HG03565 (cell line): ENCODE measurements around the gene RALGAPA1.
"Not testable (repeated sequence)": the region's sequence is repeated elsewhere in the genome, so short reads cannot be mapped to it uniquely, and the experiment has no call there.

Experiments used
- ATAC-seq: cut with Tn5 transposase; IDR thresholded peaks from one replicate; pipeline ENCODE4 v1.9.1; 2021; ENCODE audit warnings: mild to moderate bottlenecking, moderate library complexity; ENCODE audit not compliant: unreplicated experiment

Gene RALGAPA1

DNA sequence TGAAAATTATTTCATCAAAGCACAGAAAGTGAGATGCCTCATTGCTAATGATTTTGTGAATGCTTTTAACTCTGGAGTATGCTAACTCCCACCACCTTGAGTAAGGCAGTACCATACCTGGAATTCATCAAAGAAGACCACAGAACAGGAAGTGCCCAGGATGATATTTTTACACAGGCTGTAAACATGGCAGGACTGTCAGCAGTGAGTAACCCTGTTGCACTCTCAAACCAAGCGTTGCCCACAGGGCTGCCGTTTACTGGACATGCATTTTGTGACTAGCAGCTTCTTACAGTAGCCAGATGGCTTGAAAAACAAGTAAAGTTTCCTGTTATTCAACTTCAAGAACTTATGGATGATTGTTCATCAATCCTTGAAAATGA is 42.4 kb downstream of the RALGAPA1 start:
- no peak for ATAC-seq

GRCh38 chr14:35766036-35766699 is 42.9 kb downstream of the RALGAPA1 start:
- ATAC-seq, result no peak

GRCh38 chr14:35761922-35762321 is 47.2 kb downstream of the RALGAPA1 start:
- no peak for ATAC-seq

- ATAC-seq, result no peak
Observed at GRCh38 chr14:35760143-35760542, 49.0 kb downstream of the RALGAPA1 start.

DNA sequence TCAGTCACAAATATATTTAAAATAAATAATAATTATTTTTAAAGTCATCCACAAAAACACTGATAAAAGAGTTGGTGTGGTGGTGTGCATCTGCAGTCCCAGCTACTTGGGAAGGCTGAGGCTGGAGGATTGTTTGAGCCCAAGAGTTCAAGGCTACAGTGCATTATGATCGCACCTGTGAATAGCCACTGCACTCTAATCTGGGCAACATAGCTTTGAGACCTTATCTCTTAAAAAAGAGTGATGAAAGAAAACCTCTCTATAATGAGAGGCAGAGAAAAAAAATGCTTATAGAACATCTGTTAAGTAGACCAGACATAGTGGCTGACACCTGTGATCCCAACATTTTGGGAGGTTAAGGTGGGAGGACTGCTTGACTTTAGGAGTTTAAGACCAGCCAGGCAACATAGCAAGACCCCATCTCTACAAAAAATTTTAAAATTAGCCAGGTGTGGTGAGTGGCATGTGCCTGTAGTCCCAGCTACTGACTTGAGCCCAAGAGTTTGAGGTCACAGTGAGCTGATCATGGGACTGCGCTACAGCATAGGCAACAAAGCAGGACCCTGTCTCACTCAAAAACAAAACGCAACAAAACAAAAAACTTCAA is 50.5 kb downstream of the RALGAPA1 start:
- ATAC-seq, result no peak

- no peak for ATAC-seq
Observed at GRCh38 chr14:35754671-35755070, 54.4 kb downstream of the RALGAPA1 start.

- ATAC-seq, result no peak
Observed at GRCh38 chr14:35752380-35752779, 56.7 kb downstream of the RALGAPA1 start.

DNA sequence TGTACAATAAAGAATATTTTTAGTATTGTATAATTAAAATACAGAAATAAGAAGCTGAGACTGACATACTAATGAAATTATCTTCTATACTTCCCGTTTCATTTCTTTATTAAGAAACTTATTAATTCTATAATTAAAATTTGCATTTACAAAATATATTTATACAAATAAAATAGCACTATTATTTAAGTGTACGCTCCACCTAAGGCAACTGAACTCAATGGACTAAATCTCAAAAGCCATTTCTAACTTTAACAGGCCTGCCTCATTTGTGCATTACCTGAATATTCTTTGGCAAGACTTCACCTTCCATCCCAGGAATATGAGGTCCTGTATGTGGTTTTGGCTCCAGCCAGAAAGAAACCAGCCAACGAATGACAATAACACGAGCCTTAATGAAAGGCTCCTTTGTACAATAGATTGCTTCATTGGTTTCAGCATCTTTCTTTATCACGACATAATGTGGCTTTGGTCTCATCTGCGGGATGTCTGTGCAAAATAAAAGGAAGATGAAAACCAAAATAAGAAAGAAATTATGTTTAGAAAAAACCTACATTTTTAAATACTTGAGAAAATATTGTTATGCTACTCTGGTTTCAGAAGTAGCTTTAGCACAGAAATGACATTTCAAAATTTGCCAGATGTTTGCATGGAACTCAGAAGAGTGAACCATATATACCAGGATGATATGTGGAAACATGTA is 58.7 kb downstream of the RALGAPA1 start:
- no peak for ATAC-seq

GRCh38 chr14:35747379-35747778 is 61.7 kb downstream of the RALGAPA1 start:
- no peak for ATAC-seq

DNA sequence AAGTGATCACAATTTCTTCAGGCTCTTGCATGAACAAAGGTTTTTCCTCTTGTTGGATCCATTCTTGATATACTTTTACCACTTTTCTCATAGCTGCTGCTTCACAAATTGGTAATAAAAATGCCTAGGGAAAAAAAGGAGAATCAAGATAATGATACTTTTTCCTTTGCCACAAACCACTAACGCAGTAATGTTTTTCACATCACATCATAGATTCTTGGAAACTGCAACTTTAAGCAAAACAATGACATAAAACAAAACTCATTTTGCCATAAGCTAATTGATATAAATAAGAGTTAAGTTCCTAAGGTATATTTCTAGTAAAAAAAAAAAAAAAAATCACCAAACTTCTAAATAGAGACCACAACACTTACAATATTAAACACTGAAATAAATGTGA is 66.7 kb downstream of the RALGAPA1 start:
- ATAC-seq, result no peak

- ATAC-seq, result no peak
Observed at GRCh38 chr14:35742032-35742371, 67.1 kb downstream of the RALGAPA1 start.

DNA sequence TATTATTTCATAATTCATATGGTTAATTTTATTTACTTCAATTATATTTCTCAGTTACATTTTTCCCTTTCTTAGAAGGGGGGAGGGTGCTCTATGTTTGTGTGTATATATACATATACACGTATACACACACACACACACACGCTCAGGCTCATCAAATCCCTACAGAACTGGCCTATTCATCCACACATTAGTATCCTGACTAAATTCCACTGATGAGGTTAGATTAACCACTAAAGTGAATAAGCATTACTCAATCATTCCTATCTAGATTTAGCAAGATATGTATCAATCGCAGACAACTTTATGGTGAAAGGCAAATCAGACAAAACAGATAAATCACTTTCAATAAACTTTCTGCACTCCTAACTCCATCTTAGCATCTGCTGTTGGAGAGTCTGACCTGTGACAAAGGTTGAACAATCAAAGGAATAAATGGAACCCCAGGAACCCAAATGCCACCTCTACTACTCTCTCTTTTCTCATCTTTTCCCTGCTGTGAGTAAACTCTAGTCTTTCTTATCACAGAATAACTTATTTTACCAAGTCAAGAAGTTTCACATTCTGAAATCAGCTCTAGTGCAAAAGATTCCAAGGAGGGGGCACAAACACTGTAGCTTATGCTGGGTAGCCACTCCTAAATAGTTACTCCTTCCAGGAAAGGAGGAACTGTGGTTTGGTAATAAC is 67.6 kb downstream of the RALGAPA1 start:
- ATAC-seq, result no peak

DNA sequence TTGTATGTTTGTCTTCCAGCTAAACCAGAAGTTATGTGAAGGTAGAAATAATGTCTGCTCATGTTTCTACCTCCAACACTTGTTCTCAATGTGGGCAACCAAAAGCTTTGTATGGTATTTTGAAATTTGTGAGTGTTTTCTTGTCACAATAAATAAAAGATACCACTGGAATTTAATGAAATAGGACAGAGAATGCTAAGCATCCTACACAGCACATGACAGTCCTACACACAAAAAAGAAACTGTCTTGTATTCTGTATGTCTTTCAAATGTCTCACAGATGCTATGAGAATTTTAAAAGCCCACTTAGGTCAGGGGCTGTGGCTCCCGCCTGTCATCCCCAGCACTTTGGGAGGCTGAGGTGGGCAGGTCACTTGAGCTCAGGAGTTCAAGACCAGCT is 68.9 kb downstream of the RALGAPA1 start:
- no peak for ATAC-seq

DNA sequence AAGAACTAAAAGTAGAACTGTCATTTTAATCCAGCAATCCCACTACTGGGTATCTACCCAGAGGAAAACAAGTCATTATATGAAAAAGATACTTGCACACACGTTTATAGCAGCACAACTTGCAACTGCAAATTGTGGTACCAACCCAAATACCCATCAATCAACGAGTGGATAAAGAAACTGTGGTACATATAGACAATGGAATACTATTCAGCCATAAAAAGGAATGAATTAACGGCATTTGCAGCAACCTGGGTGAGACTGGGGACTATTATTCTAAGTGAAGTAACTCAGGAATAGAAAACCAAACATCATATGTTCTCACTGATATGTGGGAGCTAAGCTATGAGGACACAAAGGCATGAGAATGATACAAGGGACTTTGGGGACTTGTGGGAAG is 73.9 kb downstream of the RALGAPA1 start:
- ATAC-seq, result not testable (repeated sequence)

- ATAC-seq, result not testable (repeated sequence)
Observed at GRCh38 chr14:35733510-35733909, 75.6 kb downstream of the RALGAPA1 start.

DNA sequence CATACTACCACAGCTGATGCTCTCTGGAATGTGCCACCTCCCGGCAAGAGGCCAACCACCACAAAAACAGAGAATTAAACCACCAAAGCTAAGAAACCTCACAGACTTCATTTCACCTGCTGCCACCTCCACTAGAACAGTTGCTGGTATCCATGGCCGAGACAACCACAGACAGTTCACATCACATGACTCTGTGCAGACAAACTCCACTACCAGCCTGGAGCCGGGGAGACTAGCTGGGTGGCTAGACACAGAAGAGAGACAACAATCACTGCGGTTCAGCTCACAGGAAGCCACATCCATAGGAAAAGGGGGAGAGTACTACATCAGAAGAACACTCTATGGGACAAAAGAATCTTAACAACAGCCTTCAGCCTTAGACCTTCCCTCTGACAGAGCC is 78.2 kb downstream of the RALGAPA1 start:
- ATAC-seq, result no peak

- no peak for ATAC-seq
Observed at GRCh38 chr14:35727764-35728163, 81.3 kb downstream of the RALGAPA1 start.

DNA sequence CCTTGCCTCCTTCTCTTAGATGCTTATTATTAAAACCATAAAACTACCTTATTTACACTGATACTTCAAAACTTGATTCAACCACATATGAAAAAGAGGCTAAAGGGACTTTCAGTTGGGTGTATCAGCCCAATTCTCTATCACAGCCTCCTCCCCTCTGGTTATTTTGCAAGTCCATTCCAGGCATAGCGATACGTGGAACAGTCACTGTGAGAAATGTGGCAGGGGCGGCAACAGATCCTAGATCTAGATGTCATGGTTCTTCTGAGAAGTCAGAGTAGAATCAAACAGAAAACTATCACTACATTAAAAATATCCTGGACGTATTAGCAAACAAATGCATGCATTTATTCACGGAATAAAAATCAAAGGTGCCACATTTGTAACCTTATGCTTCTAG is 83.2 kb downstream of the RALGAPA1 start:
- no peak for ATAC-seq

DNA sequence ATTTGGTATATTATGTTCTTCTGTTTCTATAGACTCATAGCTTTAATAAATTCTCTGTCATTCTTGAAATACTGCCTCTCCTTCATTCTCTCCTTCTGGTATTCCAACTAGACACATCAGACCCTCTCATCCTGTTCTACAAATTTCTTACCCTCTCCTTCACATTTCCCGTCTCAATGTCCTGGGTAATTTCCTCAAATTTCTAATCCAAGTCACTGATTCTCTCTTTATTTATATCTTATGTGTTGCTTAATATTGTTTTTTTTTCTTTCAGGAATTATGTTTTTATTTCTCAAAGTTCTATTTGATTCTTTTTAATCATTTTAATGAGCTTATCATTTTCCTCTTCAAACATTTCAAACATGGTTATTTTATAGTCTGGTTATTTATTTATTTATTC is 94.0 kb downstream of the RALGAPA1 start:
- ATAC-seq, result no peak

DNA sequence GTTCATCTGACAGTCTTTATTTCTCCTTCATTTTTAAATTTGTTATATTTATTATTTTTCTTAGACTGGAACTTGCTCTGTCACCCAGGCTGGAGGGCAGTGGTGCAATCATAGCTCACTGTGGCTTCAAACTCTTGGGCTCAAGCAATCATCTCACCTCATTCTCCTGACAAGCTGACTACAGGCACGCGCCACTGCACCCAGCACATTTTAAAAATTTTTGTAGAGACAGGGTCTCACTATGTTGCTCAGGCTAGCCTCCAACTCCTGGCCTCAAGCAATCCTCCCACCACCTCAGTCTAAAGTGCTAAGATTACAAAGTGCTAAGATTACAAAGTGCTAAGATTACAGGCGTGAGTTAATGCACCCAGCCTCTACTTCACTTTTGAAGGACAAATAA is 96.6 kb downstream of the RALGAPA1 start:
- ATAC-seq, result no peak

- ATAC-seq, result no peak
Observed at GRCh38 chr14:35708062-35708461, 101.0 kb downstream of the RALGAPA1 start.

DNA sequence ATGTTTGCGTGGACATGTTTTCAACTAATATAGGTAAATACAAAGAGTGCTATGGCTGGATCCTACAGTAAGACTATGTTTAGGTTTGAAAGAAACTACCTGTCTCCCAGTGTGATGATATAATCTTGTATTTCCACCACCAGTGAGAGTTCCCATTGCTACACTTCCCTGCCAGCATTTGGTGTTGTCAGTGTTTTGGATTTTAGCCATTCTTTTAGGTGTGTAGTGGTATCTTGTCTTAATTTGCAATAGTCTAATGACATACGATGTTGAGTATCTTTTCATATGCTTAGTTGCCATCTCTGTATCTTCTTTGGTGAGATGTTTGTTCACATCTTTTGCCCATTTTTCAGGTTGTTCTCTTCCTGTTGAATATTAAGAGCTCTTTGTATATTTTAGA is 103.5 kb downstream of the RALGAPA1 start:
- ATAC-seq, result no peak
